GM21447 (cell line): ENCODE measurements around the gene ZNF598.
A peak's percentile ranks its signal among the peaks of the same experiment; 100 is the strongest.

Experiments used
- ATAC-seq: cut with Tn5 transposase; IDR thresholded peaks from one replicate; pipeline ENCODE4 v1.9.1; 2021; ENCODE audit not compliant: unreplicated experiment

ZNF598 gene

GRCh38 chr16:1991948-1992703 lies 17.5 kb downstream of the ZNF598 start:
- ATAC-seq = no peak

- no peak for ATAC-seq
Measured at GRCh38 chr16:1991588-1991947, 18.1 kb downstream of the ZNF598 start.

- ATAC-seq = peak; percentile 40
Measured at GRCh38 chr16:1991135-1991551, 18.5 kb downstream of the ZNF598 start.

GRCh38 chr16:1990351-1991134 lies 19.1 kb downstream of the ZNF598 start:
- peak; percentile 6 for ATAC-seq

- no peak for ATAC-seq
Measured at GRCh38 chr16:1990101-1990350, 19.6 kb downstream of the ZNF598 start.

- no peak for ATAC-seq
Measured at GRCh38 chr16:1989209-1990100, 20.2 kb downstream of the ZNF598 start, which contains the start of gene SYNGR3. Gene SYNGR3, plus strand, starts transcription at chr16:1989970. Its CDS starts 133 bp downstream, at chr16:1990103.

- ATAC-seq = no peak
Measured at GRCh38 chr16:1987198-1987597, 22.4 kb downstream of the ZNF598 start.

- no peak for ATAC-seq
Measured at GRCh38 chr16:1985466-1986150, 24.0 kb downstream of the ZNF598 start.

- ATAC-seq = peak; percentile 2
Measured at GRCh38 chr16:1984347-1985225, 25.0 kb downstream of the ZNF598 start.

GRCh38 chr16:1983544-1984346 lies 25.9 kb downstream of the ZNF598 start, which contains the start of gene GFER:
Gene GFER, plus strand, starts transcription at chr16:1984193. Its CDS starts 26 bp downstream, at chr16:1984219.
- ATAC-seq = peak; percentile 66

- ATAC-seq = no peak
Measured at GRCh38 chr16:1982991-1983543, 26.6 kb downstream of the ZNF598 start.

- ATAC-seq = no peak
Measured at GRCh38 chr16:1982013-1982433, 27.6 kb downstream of the ZNF598 start.

- ATAC-seq = no peak
Measured at GRCh38 chr16:1981398-1981836, 28.2 kb downstream of the ZNF598 start, which contains the start of gene NOXO1. Gene NOXO1, minus strand, starts transcription at chr16:1981469. Its CDS starts 290 bp downstream, at chr16:1981179.

- no peak for ATAC-seq
Measured at GRCh38 chr16:1980770-1981087, 28.9 kb downstream of the ZNF598 start.

- ATAC-seq = no peak
Measured at GRCh38 chr16:1980030-1980769, 29.4 kb downstream of the ZNF598 start.

GRCh38 chr16:1979271-1980029 lies 30.2 kb downstream of the ZNF598 start:
- ATAC-seq = no peak

- no peak for ATAC-seq
Measured at GRCh38 chr16:1978476-1979120, 31.0 kb downstream of the ZNF598 start.
